Neural cell (in vitro differentiated cells): ENCODE results near the gene GPR146.

Experiments used
- CTCF ChIP-seq: fragments of 450-650 bp; IDR thresholded peaks from 2 replicates; pipeline ENCODE4 v1.5.1; 2014; ENCODE audit warnings: antibody characterized with exemption, mild to moderate bottlenecking, moderate library complexity; ENCODE audit not compliant: poor library complexity, severe bottlenecking
- EP300 ChIP-seq: fragments of 450-650 bp; conservative IDR thresholded peaks from 2 replicates; pipeline ENCODE4 v1.6.1; 2014; ENCODE audit warnings: antibody characterized with exemption, mild to moderate bottlenecking, moderate library complexity; ENCODE audit not compliant: poor library complexity, severe bottlenecking
- EZH2 ChIP-seq: fragments of 200-600, 300-800 bp; shearing (Covaris generic), sonication (generic); IDR thresholded peaks from 2 replicates; pipeline ENCODE4 v1.6.1; 2014; ENCODE audit warnings: antibody characterized with exemption, low read length, borderline replicate concordance, mild to moderate bottlenecking; ENCODE audit not compliant: insufficient read depth, poor library complexity, severe bottlenecking
- MXI1 ChIP-seq: fragments of 450-650 bp; conservative IDR thresholded peaks from 2 replicates; pipeline ENCODE4 v1.6.1; 2014; ENCODE audit warnings: antibody characterized with exemption, mild to moderate bottlenecking; ENCODE audit not compliant: poor library complexity, severe bottlenecking
- POLR2AphosphoS5 ChIP-seq: IDR thresholded peaks from 2 replicates; pipeline ENCODE4 v1.6.1; 2012
- RAD21 ChIP-seq: fragments of 450-650 bp; conservative IDR thresholded peaks from 2 replicates; pipeline ENCODE4 v1.6.1; 2014; ENCODE audit warnings: antibody characterized with exemption, mild to moderate bottlenecking, moderate library complexity
- REST ChIP-seq: IDR thresholded peaks from 2 replicates; pipeline ENCODE4 v1.6.1; 2012; ENCODE audit warnings: borderline replicate concordance
- SMC3 ChIP-seq: fragments of 450-650 bp; conservative IDR thresholded peaks from 2 replicates; pipeline ENCODE4 v1.6.1; 2014; ENCODE audit warnings: antibody characterized with exemption, mild to moderate bottlenecking, moderate library complexity; ENCODE audit not compliant: poor library complexity

- TF ChIP-seq CTCF (no peak), POLR2AphosphoS5 (no peak), EZH2 (no peak), EP300 (no peak), MXI1 (no peak), REST (no peak), RAD21 (no peak), SMC3 (no peak)
Measured at GRCh38 chr7:996079-996872, 48.1 kb upstream of the GPR146 start.
